CMK (cell line): ENCODE results near the gene SLC34A3.

Experiments used
- DNase-seq: peaks from one replicate; pipeline ENCODE4 v3.0.0-alpha.2; 2010; ENCODE audit warnings: low read depth

SLC34A3 gene

DNA sequence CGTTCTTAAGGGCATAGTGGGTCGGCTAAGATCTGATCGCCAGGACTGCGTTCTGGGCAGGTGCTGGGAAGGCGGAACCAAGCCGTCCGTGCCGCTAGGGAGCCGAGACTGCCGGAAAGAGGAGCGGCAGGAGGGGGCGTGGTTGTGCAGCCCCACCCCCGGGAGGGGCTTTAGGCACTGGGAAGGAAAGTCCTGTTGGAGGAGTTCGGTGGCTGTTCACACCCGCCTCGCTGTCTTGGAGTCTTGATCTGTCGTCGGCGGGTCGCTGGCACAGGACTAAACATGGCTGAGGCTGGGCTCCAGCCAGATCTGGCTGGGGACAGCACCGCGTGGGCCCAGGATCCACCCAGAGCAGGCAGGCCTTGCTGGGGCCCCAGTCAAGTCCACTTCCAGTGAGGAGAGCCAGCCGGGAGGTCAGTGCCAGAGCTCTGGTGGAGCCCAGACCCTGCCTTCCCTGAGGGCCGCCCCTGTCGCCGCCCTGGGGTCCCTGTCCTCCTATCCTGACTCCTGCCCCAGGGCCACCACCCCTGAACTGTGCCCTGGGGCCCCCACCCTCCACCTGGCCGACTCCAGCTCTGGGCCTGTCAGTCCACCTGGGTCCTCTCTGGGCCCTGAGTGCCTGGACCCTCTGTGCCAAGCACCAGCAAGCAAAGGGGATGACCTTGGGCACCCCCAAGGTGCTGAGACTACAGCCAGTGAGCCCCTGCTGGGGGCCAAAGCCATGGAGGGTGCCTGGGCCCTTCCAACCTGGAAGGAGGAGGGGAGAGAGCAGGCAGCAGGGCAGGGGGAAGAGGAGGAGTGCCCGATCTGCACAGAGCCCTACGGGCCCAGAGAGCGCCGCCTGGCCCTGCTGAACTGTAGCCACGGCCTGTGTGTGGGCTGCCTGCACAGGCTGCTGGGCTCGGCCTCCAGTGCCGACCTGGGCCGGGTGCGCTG is 13.2 kb upstream of the SLC34A3 start:
- no peak for DNase-seq

- DNase-seq: no peak
Observed at GRCh38 chr9:137218212-137218753, 12.4 kb upstream of the SLC34A3 start.

- no peak for DNase-seq
Observed at GRCh38 chr9:137218754-137219271, 11.9 kb upstream of the SLC34A3 start.

DNA sequence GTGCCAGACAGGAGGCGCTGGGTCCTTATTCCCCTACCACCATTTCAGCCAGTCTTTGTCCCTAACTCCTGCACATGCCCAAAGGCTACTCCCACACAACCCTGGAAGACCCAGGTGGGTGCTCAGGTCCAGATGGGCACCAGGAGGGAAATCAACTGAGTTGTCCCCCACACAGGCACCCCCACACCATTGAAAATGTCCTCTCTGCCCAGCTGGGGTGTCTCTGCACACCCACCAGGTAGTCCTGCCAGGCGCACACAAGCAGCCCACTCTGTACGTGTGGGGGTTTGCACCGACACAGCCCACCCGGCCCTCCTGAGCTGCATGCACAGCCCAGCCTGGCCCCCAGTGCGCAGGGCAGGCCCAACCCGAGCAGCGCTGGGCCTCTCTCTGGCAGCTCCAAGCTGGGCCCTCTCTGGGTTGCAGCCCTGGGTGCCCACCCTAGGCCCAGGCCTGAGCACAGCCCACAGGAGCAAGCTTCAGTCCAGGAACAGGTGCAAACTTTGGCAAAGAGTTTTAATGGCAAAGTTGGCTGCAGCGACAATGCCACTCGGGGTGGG is 10.9 kb upstream of the SLC34A3 start:
- DNase-seq: no peak

GRCh38 chr9:137220317-137221094 is 10.2 kb upstream of the SLC34A3 start:
- DNase-seq: no peak

- no peak for DNase-seq
Observed at GRCh38 chr9:137221095-137221505, 9.6 kb upstream of the SLC34A3 start.

GRCh38 chr9:137221506-137222111 is 9.1 kb upstream of the SLC34A3 start:
- no peak for DNase-seq

- no peak for DNase-seq
Observed at GRCh38 chr9:137222190-137223077, 8.3 kb upstream of the SLC34A3 start, which contains the start of gene RNF208. TSS of gene RNF208 (minus strand) at chr9:137222240. CDS start at chr9:137221212, 1,028 bp downstream.

DNA sequence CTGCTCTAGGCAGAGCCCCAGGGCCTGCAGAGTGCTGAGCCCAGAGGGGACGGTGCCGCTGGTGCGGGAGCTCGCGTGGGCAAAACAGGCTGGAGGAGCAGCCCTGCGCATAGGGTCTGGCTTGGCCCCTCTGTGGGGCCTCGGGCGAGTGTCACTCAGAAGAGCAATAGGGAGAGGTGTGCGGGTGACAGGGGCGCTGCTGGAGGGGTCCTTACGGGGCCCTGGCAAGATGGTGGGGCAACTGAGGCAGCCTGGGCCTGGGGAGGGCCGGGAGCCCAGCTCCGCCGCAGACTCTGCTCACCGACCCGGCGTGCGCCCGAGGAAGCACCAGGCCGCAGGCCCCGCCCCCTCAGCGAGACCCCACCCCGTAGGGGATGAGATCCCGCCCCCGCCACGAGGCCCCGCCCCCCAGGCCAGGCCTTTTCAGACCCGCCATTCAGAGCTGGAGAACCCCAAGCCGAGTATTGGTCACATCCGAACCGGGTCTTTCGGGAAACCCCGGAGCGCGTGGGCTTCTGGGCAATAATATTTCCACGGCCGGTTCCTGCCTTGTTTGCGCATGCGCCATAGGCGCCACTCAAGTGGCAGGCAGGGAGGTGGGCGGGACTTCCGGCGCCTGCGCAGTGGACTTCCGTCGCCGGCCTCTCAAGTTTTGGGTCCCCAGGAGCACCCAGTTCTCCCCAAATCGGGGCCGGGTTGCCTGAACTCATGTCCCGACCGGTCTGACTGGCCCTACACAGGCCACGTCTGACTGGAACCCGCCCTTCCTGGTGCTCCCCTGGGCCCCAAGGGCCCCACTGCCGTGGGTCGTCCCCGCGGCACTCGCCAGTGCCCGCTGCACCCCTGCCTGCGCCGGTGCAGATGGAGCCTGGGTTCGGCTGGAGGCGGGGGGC is 7.4 kb upstream of the SLC34A3 start:
- peak; percentile 94 for DNase-seq

GRCh38 chr9:137224830-137225694 is 5.6 kb upstream of the SLC34A3 start, which contains the start of gene CYSRT1:
TSS of gene CYSRT1 (plus strand) at chr9:137225174. CDS start at chr9:137225622, 448 bp downstream.
- peak; percentile 74 for DNase-seq

GRCh38 chr9:137225699-137226331 is 4.9 kb upstream of the SLC34A3 start:
- no peak for DNase-seq

DNA sequence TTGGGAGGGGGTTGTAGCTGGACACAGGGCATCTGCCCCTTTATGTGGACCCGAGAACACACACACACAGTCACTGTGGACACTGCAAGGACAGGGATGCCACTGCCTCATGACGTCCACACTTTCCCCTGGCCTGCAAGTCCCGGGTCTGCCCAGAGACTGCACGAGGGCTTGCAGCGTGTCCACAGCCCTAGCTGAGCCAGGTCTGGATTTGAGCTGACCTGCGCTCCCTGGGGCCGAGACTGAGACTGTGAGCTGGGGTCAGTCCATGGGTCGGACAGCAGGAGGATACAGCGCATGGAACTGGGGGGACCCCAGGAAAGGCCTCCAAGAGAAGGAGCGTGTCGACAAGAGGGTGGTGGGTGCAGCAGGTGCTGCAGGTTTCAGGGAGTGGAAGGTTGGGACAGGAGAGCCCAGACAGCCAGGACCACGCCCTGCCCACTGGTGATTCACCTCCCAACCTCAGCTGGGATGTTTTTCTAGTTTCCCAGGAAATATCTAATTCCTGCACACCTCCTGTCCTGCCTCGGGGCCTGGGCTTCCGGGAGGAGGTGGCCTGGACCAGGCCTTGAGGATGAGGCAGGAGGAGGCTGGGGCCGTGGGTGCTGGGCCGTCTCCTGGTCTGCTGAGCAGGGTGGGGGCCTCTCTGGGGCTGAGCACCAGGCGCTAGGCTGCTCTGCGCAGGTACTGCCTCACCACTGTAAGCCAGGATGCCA is 4.2 kb upstream of the SLC34A3 start:
- no peak for DNase-seq

DNA sequence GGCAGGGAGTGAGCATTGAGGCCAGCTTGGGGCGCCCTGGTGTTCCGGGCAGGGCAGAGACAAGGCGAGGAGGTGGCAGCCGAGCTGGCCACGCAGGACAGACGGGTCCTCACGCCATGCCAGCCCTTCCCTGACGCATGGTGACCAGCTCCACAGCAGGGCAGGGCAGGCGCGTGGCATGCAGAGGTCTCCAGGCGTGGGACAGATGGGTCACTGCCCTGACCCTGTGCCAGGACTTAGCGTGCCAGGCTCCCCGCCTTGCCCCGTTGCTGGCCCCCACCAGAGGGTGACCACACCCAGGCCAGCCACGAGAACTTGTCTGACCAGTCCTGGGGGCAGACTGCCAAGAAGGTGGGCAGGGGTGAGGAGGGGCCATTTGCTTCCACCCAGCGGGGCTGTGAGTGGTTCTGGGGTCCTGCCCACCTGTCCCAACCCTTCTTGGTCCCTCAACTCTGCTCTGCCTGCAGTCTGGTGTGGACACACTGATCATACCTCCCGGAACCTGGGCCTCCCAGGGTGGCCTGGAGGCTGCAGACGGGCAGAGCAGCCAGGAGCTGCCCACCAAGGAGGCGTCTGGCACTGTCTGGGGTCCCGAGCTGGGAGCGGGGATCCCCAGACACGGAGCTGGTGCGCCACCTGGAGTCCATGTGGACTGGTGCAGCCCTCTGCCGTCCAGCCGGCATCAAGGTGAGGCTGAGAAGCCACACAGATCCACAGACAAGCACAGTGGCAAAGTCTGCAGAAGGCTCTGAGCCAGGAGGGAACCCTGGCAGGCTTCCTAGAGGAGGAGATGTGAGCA is 3.4 kb upstream of the SLC34A3 start, which contains the start of gene RNF224:
TSS of gene RNF224 (plus strand) at position 449 of the 799 bp plus-strand sequence. CDS start 834 bp downstream, outside the sequence.
- no peak for DNase-seq

DNA sequence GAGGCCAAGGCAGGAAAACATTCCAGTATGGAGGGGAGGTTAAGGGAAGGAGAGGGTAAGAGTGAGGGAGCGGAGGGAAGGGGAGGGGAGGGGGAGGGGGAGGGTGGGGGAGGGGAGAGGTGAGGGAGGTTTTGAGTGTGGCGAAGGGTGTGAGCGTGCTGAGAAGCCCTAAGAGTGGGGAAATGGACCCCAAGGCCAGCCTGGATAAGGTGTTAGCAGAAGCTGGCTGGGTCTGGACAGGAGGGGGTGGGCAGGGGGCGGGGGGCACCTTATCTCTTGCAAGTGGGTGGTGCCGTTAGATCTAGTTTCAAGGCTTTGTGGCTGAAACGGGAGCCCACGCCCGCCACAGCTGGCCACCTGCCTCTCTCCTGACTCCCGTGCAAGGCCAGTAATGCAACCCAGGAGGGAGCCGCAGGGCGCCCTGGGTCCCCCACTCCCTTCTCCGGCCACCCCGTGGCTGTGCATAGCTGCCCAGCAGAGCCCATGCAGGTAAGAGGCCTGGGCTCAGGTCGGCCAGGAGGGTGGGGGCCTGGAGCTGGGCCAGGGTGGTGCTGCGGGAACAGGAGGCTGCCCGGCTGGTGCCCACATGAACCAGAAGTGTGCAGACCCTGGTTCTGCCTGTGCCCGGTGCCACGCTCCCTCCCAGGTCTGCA is 2.7 kb upstream of the SLC34A3 start:
- no peak for DNase-seq

DNA sequence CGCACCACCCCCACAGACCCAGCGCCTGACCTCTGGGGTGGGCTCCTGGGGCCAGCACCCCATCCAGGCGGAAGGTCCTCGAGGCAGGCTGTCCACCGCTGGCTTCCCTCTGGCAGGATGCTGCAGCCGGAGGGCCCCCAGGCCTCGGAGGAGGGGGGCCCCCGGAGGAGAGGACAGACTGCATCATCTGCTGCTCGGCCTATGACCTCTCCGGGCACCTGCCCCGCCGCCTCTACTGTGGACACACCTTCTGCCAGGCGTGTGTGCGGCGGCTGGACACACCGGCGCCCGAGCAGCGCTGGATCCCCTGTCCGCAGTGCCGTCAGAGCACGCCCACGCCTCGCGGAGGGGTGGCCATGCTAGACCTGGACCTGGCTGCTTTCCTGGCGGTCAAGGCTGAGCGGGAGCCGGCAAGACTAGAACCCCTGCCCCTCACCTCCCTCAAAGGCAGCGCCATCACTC is 2.2 kb upstream of the SLC34A3 start:
- DNase-seq: no peak
